ENCODE results near the gene CAMK2D. TPM values are rescaled to one million over a fixed set of nuclear protein-coding genes. Genes with fewer than 3 reads are reported as not detected.

The CAMK2D gene
- total and polyA plus RNA-seq, 2 donors (not counting 1 experiment from before 2014, with no cell fraction given), result 120 to 262 TPM

- Histone ChIP-seq H4K20me1 (ENCODE audit: control insufficient read depth, extremely low read depth, insufficient read depth, low read length) (no peaks in the 10 kb centered on the region), H2AFZ (ENCODE audit: low read length) (no peak overlapping the region), H3K4me3 (replicated peaks in 1 of 4; ENCODE audit: control extremely low read depth in 1 of 4, insufficient read depth in 1 of 4, low read depth in 3 of 4, low read length in 4 of 4) (no peak overlapping the region), H3K79me2 (ENCODE audit: control insufficient read depth, insufficient read depth, low read length) (no peaks in the 10 kb centered on the region), H3K27me3 (ENCODE audit: control insufficient read depth, insufficient read depth, low read length) (no peaks in the 10 kb centered on the region), H3K4me2 (ENCODE audit: extremely low read depth, insufficient read depth, low read length) (no peak overlapping the region), H3K27ac (ENCODE audit: insufficient read depth, low read length) (no peak overlapping the region), H3K4me1 (ENCODE audit: control insufficient read depth, extremely low read depth, insufficient read depth, low read length) (no peaks in the 10 kb centered on the region), H3K36me3 (ENCODE audit: control insufficient read depth, insufficient read depth, low read length) (no peaks in the 10 kb centered on the region), H3K9ac (ENCODE audit: insufficient read depth, low read length) (no peak overlapping the region), H3K9me3 (ENCODE audit: control insufficient read depth, insufficient read depth, low read depth, low read length) (no peaks in the 10 kb centered on the region)
- DNase-seq (ENCODE audit: low read depth in 2 of 2), result no peak
- no peak for TF ChIP-seq EZH2 (IDR thresholded peaks at IDR 0.05; ENCODE audit: low read length, missing control alignments)
- TF ChIP-seq CTCF (conservative IDR thresholded peaks at IDR 0.05 in 1 of 2, IDR thresholded peaks at IDR 0.05 in 1 of 2; ENCODE audit: low read depth in 1 of 2, low read length in 2 of 2), result no peak
Observed at GRCh38 chr4:113773756-113774155, 12.2 kb upstream of the CAMK2D start.

DNA sequence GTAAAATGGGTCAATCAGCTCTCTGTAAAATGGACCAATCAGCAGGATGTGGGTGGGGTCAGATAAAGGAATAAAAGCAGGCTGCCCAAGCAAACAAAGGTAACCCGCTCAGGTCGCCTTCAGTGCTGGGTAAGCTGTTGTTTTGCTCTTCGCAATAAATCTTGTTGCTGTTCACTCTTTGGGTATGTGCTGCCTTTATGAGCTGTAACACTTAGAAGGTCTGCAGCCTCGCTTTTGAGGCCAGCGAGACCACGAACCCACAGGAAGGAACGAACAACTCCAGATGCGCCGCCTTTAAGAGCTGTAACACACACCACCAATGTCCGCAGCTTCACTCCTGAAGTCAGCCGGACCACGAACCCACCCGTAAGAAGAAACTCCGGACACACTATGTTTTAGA, 11.5 kb upstream of the CAMK2D start:
- Histone ChIP-seq H3K9ac (ENCODE audit: insufficient read depth, low read length) (no peak overlapping the region), H3K4me3 (replicated peaks in 1 of 4; ENCODE audit: control extremely low read depth in 1 of 4, insufficient read depth in 1 of 4, low read depth in 3 of 4, low read length in 4 of 4) (no peak overlapping the region), H3K4me2 (ENCODE audit: extremely low read depth, insufficient read depth, low read length) (no peak overlapping the region), H3K9me3 (ENCODE audit: control insufficient read depth, insufficient read depth, low read depth, low read length) (no peaks in the 10 kb centered on the region), H3K27me3 (ENCODE audit: control insufficient read depth, insufficient read depth, low read length) (no peaks in the 10 kb centered on the region), H3K27ac (ENCODE audit: insufficient read depth, low read length) (no peak overlapping the region), H4K20me1 (ENCODE audit: control insufficient read depth, extremely low read depth, insufficient read depth, low read length) (no peaks in the 10 kb centered on the region), H2AFZ (ENCODE audit: low read length) (no peak overlapping the region), H3K4me1 (ENCODE audit: control insufficient read depth, extremely low read depth, insufficient read depth, low read length) (no peaks in the 10 kb centered on the region), H3K79me2 (ENCODE audit: control insufficient read depth, insufficient read depth, low read length) (no peaks in the 10 kb centered on the region), H3K36me3 (ENCODE audit: control insufficient read depth, insufficient read depth, low read length) (no peaks in the 10 kb centered on the region)
- DNase-seq (ENCODE audit: low read depth in 2 of 2), result no peak
- TF ChIP-seq EZH2 (IDR thresholded peaks at IDR 0.05; ENCODE audit: low read length, missing control alignments) (no peak), CTCF (conservative IDR thresholded peaks at IDR 0.05 in 1 of 2, IDR thresholded peaks at IDR 0.05 in 1 of 2; ENCODE audit: low read depth in 1 of 2, low read length in 2 of 2) (no peak)

DNA sequence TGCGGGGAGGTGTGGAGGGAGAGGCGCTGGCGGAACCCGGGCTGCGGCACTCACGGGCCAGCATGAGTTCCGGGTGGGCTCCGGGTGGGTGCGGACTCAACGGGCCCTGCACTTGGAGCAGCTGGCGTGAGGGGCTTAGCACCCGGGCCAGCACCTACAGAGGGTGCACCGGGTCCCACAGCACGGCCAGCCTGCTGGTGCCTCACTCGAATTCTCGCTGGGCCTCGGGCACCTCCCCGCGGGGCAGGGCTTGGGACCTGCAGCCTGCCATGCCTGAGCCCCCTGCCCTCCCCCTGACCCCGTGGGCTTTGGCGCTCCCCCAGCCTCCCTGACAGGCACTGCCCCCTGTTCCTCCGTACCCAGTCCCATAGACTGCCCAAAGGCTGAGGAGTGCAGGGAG, 10.8 kb upstream of the CAMK2D start:
- H3K9me3 ChIP-seq (ENCODE audit: control insufficient read depth, insufficient read depth, low read depth, low read length), result no peaks in the 10 kb centered on the region
- no peaks in the 10 kb centered on the region for H3K36me3 ChIP-seq (ENCODE audit: control insufficient read depth, insufficient read depth, low read length)
- no peak overlapping the region for H3K4me3 ChIP-seq (replicated peaks in 1 of 4; ENCODE audit: control extremely low read depth in 1 of 4, insufficient read depth in 1 of 4, low read depth in 3 of 4, low read length in 4 of 4)
- H3K27me3 ChIP-seq (ENCODE audit: control insufficient read depth, insufficient read depth, low read length), result no peaks in the 10 kb centered on the region
- no peak for TF ChIP-seq EZH2 (IDR thresholded peaks at IDR 0.05; ENCODE audit: low read length, missing control alignments)
- TF ChIP-seq CTCF (conservative IDR thresholded peaks at IDR 0.05 in 1 of 2, IDR thresholded peaks at IDR 0.05 in 1 of 2; ENCODE audit: low read depth in 1 of 2, low read length in 2 of 2), result no peak
- H3K9ac ChIP-seq (ENCODE audit: insufficient read depth, low read length), result no peak overlapping the region
- no peak overlapping the region for H3K4me2 ChIP-seq (ENCODE audit: extremely low read depth, insufficient read depth, low read length)
- DNase-seq (ENCODE audit: low read depth in 2 of 2), result no peak
- H4K20me1 ChIP-seq (ENCODE audit: control insufficient read depth, extremely low read depth, insufficient read depth, low read length), result no peaks in the 10 kb centered on the region
- H3K4me1 ChIP-seq (ENCODE audit: control insufficient read depth, extremely low read depth, insufficient read depth, low read length), result no peaks in the 10 kb centered on the region
- H3K79me2 ChIP-seq (ENCODE audit: control insufficient read depth, insufficient read depth, low read length), result no peaks in the 10 kb centered on the region
- no peak overlapping the region for H2AFZ ChIP-seq (ENCODE audit: low read length)
- H3K27ac ChIP-seq (ENCODE audit: insufficient read depth, low read length), result no peak overlapping the region

Measured in fibroblast of lung (primary cell).